ENCODE measurements around the gene NFAT5. TPM values are rescaled to one million over a fixed set of nuclear protein-coding genes. Genes with fewer than 3 reads are reported as not detected.

NFAT5 gene
- total and polyA plus RNA-seq, 2 donors (not counting 3 experiments of a cell fraction or from before 2014, with no cell fraction given): 17.2 to 49.5 TPM

DNA sequence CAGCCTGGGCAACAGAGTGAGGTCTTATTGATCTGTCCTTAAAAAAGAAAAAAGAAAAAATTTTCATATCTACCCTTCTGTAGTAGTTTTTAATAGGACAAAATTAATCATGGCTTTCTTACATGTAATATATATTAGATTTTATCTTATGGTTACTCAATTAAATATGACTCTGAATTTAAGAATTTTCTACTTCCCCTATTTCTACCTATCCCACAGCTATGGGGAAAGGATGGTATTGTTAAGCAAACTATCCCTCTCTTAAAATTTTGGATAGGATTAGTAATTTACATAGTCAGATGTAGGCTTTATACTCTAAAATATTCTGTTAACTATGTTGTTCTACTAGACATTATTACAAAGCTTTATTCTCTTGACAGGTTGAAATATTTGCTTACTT is 98.1 kb downstream of the NFAT5 start:
- intact Hi-C loops (cut with micrococcal nuclease): loop anchor here (10.0 kb wide), 1 partner anchor 269 kb away; no protein-coding TSS in a partner anchor
- no peak overlapping the region for H3K4me3 ChIP-seq (replicated peaks in 1 of 3; ENCODE audit: insufficient read depth in 1 of 3, low read depth in 1 of 3, low read length in 3 of 3)
- no peak for FAIRE-seq
- no peaks in the 10 kb centered on the region for H3K9me1 ChIP-seq (replicated peaks; ENCODE audit: control insufficient read depth, extremely low read depth, insufficient read depth, low read length)
- CTCF ChIA-PET: interaction anchor here (1.7 kb wide), 1 partner anchor 265 kb away, joined by 5 read pairs; no protein-coding TSS in a partner anchor
- H3K4me2 ChIP-seq (ENCODE audit: insufficient read depth, low read length): no peak overlapping the region
- H3K4me1 ChIP-seq (ENCODE audit: control insufficient read depth, extremely low read depth, insufficient read depth, low read length): no peaks in the 10 kb centered on the region
- H3K36me3 ChIP-seq (ENCODE audit: control insufficient read depth in 2 of 2, extremely low read depth in 1 of 2, insufficient read depth in 2 of 2, low read length in 2 of 2): peaks cover 5 to 6% of the 10 kb centered on the region in 2 experiments
- no peak for TF ChIP-seq POLR2AphosphoS5 (IDR thresholded peaks at IDR 0.05; ENCODE audit: insufficient read depth, low read depth, low read length)
- no peak for TF ChIP-seq MYC (IDR thresholded peaks at IDR 0.05; ENCODE audit: low read depth, low read length)
- TF ChIP-seq POLR2A (IDR thresholded peaks at IDR 0.05; ENCODE audit: low read depth, low read length): no peak
- no peak for TF ChIP-seq EZH2 (IDR thresholded peaks at IDR 0.05; ENCODE audit: borderline replicate concordance, low read depth, low read length, severe bottlenecking)
- TF ChIP-seq, protein P1, sequence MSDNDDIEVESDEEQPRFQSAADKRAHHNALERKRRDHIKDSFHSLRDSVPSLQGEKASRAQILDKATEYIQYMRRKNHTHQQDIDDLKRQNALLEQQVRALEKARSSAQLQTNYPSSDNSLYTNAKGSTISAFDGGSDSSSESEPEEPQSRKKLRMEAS (IDR thresholded peaks at IDR 0.05; ENCODE audit: insufficient read depth, insufficient read length): no peak
- TF ChIP-seq GATA2 (IDR thresholded peaks at IDR 0.05; ENCODE audit: insufficient read depth, insufficient read length, low read depth, low read length): no peak
- TF ChIP-seq, protein P2, sequence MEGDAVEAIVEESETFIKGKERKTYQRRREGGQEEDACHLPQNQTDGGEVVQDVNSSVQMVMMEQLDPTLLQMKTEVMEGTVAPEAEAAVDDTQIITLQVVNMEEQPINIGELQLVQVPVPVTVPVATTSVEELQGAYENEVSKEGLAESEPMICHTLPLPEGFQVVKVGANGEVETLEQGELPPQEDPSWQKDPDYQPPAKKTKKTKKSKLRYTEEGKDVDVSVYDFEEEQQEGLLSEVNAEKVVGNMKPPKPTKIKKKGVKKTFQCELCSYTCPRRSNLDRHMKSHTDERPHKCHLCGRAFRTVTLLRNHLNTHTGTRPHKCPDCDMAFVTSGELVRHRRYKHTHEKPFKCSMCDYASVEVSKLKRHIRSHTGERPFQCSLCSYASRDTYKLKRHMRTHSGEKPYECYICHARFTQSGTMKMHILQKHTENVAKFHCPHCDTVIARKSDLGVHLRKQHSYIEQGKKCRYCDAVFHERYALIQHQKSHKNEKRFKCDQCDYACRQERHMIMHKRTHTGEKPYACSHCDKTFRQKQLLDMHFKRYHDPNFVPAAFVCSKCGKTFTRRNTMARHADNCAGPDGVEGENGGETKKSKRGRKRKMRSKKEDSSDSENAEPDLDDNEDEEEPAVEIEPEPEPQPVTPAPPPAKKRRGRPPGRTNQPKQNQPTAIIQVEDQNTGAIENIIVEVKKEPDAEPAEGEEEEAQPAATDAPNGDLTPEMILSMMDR (IDR thresholded peaks at IDR 0.05; ENCODE audit: extremely low read depth in 1 of 2, insufficient read depth in 1 of 2, low read depth in 1 of 2, low read length in 2 of 2): no peak
- no peak for DNase-seq (ENCODE audit: low read depth, low spot score)
- no peaks in the 10 kb centered on the region for H3K9me3 ChIP-seq (replicated peaks; ENCODE audit: control insufficient read depth, insufficient read depth, low read length)
- dilution Hi-C loops (cut with MboI; ENCODE audit: extremely low pct_ligation_motif_present, low sequenced_read_pairs): no loop called here
- no TSS peak for BruUV-seq (replicated peaks)
- no peaks in the 10 kb centered on the region for H3K27me3 ChIP-seq (ENCODE audit: control insufficient read depth in 2 of 2, insufficient read depth in 2 of 2, low read length in 2 of 2)
- no peaks in the 10 kb centered on the region for H4K20me1 ChIP-seq (replicated peaks; ENCODE audit: control insufficient read depth, extremely low read depth, insufficient read depth, low read length)
- H3K79me2 ChIP-seq (ENCODE audit: control insufficient read depth, insufficient read depth, low read length): no peaks in the 10 kb centered on the region
- H3K27ac ChIP-seq (ENCODE audit: insufficient read depth, low read depth, low read length): no peak overlapping the region
- no peak overlapping the region for H2AFZ ChIP-seq (ENCODE audit: low read depth, low read length)
- no peak overlapping the region for H3K9ac ChIP-seq (replicated peaks; ENCODE audit: extremely low read depth, insufficient read depth, low read length)
- POLR2A ChIA-PET: no interaction called here

All from endothelial cell of umbilical vein (primary cell).